LNCaP clone FGC (cell line): ENCODE measurements around the gene ENO1.
"Not testable (repeated sequence)": the region's sequence is repeated elsewhere in the genome, so short reads cannot be mapped to it uniquely, and the experiment has no call there.

Source experiments
- DNase-seq: peaks from one replicate; pipeline ENCODE4 v3.0.0-alpha.2; 2011; ENCODE audit warnings: low read depth
- H3K4me3 ChIP-seq: 2 replicates; pipeline ENCODE4 v1.5.1; 2011; ENCODE audit warnings: mild to moderate bottlenecking, low read depth, low read length, control low read depth
- CTCF ChIP-seq: IDR thresholded peaks from 2 replicates; pipeline ENCODE4 v1.5.1; 2012; ENCODE audit warnings: mild to moderate bottlenecking; ENCODE audit not compliant: control insufficient read depth, insufficient read depth; ENCODE audit errors: extremely low read depth

Gene ENO1

GRCh38 chr1:8822373-8823294, 55.9 kb downstream of the ENO1 start:
- TF ChIP-seq CTCF: no peak
- no peak overlapping the region for H3K4me3 ChIP-seq
- DNase-seq: peak; percentile 50

DNA sequence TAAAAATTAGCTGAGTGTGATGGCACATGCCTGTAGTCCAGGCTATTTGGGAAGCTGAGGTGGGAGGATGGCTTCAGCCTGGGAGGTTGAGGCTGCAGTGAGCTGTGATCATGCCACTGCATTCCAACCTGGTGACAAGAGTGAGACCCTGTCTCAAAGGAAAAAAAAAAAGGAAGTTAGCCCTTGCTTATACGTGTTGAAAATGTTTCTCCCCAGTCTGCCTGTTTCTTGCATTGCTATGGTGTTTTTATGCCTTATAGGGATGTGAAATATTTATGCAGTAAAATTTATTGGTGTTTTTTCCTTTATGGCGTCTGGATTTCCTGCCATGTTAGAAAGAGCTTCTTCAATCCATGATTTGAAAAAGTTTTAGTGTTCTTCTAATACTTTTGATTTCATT, 57.4 kb downstream of the ENO1 start:
- DNase-seq: no peak
- no peak for TF ChIP-seq CTCF
- no peak overlapping the region for H3K4me3 ChIP-seq

DNA sequence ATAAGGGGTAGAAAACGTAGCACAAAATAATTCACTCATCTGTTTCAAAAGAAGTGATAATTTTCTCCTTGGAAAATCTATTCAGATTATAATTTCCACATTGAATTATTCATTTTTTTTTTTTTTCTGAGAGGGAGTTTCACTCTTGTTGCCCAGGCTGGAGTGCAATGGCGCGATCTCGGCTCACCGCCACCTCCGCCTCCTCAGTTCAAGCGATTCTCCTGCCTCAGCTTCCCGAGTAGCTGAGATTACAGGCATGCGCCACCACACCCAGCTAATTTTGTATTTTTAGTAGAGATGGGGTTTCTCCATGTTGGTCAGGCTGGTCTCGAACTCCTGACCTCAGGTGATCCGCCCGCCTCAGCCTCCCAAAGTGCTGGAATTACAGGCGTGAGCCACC, 59.7 kb downstream of the ENO1 start:
- peak overlapping the region; percentile 94 for H3K4me3 ChIP-seq

DNA sequence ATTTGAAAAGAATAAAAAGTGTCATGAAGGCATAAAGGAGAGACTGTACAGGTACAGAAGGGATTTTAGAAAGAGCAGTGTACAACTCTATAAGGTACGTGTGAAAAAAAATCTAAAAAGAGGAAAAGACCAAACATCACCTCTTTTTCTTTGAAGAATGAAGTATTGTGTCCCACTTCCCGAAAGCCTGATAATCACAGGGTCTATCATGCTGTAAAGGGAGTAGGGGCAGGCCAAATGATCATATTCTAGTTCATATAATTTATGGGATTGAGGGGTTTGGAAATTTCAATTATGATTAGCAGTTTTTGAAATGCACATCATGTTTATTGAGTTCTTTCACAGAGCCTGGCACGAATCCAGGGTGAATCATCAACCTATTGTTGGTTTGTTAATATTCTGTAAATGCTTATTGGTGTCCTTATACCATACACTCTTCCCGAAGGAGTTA, 60.1 kb downstream of the ENO1 start:
- H3K4me3 ChIP-seq: peak overlapping the region; percentile 94
- DNase-seq: peak; percentile 46
- TF ChIP-seq CTCF: no peak

More for the DNA sequence above, 59.7 kb downstream of the ENO1 start:
- DNase-seq: not testable (repeated sequence)

DNA sequence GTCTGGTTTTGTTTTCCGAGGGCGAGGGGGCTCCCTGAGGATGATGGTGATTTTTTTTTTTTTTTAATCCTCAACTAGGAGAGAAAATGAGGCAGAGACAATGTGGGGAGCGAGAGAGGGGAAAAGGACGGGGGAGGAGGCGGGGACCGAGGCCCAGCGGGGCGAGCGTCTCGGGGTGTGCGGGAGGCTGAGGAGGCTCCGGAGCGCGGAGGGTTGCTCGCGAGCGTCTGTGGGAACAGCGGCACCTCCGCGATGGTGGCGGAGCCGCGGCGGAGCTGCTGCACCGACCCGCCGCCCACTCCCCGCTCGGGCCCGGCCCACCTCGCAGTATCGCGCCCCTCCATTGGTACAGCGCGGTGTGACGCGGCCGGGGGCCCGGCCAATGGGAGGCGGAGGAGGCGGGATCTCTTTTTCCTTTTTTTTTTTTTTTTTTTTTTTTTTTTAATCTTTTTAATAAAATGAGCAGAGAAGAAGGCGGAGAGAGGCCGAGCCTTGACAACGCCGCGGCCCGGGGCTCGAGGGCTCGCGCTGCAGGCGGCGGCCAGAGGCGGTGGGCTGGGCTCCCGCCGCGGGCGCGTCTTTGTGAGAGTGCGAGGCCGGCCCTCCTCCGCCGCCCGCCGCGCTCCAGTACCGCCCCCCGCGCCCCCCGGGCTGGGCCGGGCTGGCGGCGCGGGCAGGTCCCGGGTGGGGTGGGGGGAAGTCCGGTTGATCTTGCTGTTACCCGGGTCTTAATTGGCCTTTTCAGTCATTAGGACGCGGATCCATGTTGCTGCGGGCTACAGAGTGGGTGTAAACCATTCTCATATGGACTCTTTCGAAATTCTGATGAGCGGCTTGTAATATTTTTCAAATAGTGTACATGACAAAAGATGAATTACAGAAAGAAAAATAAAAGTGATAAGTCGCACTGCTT, 60.8 kb downstream of the ENO1 start, which contains the start of gene RERE:
TSS of gene RERE (minus strand) at position 229 of the 913 bp plus-strand sequence.
- 0 out of 2 replicates have a peak, but pooled peaks have one; percentile 14 for TF ChIP-seq CTCF
- DNase-seq: peak; percentile 73
- peak within 1 kb of the TSS; percentile 94 for H3K4me3 ChIP-seq

DNA sequence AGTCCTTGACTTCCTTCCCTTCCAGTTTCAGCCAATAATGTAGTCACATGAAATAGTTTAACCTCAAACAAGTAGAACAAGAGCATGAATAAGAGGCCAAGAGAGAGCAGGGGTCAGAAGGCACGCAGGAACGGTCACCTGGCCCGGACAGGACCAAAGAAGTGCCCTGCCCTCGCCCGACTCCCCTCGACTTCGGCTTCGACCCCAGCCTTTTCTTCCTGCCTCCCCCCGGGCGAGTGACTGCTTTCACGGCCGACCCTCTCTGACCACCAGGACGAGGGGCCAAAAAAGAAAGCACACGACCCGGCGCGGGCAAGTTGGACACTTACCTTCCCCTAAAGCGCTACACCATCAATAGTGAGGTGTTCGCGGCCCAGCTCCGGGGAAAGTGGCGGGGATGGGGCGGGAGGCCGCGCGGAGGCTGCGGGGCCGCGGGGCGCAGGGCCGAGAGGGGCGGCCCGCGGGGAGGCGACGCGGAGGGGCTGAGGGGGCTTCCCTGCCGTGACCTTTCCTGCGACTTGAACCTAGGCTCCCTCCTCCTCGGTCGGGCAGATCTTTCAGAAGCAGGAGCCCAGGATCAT, 61.6 kb downstream of the ENO1 start:
- DNase-seq: no peak

More for the DNA sequence above, 61.6 kb downstream of the ENO1 start:
- no peak for TF ChIP-seq CTCF
- peak overlapping the region; percentile 94 for H3K4me3 ChIP-seq
